HepG2 (cell line): Measurements from ENCODE around the gene CUEDC2. TPM values are rescaled to one million over a fixed set of nuclear protein-coding genes. Genes with fewer than 3 reads are reported as not detected.

Experiments
- ATF4 ChIP-seq, 2 experiments: fragments of 450-650 bp in 1 of 2; sonication (generic) in 1 of 2; formaldehyde crosslinking; IDR thresholded peaks; 2 replicates each; pipeline versions ENCODE4 v1.5.0 to v1.8.0; 2020 to 2022; ENCODE audit warnings: mild to moderate bottlenecking in 1 of 2, missing genetic modification reagents in 1 of 2
- CHCHD3 ChIP-seq: sonication (generic); formaldehyde crosslinking; IDR thresholded peaks from 2 replicates; pipeline ENCODE4 v1.8.0; 2022; ENCODE audit warnings: mild to moderate bottlenecking, missing genetic modification reagents, moderate library complexity
- MTF1 ChIP-seq: sonication (generic); formaldehyde crosslinking; IDR thresholded peaks from 2 replicates; pipeline ENCODE4 v1.5.0; 2020; ENCODE audit warnings: missing genetic modification reagents
- NFE2L1 ChIP-seq: sonication (generic); formaldehyde crosslinking; IDR thresholded peaks from 2 replicates; pipeline ENCODE4 v1.4.0; 2020; ENCODE audit warnings: missing genetic modification reagents, mild to moderate bottlenecking, borderline replicate concordance
- NFIB ChIP-seq: sonication (generic); formaldehyde crosslinking; IDR thresholded peaks from 2 replicates; pipeline ENCODE4 v1.9.0; 2021; ENCODE audit warnings: missing genetic modification reagents, mild to moderate bottlenecking, borderline replicate concordance
- RFX3 ChIP-seq: IDR thresholded peaks from 2 replicates; pipeline ENCODE4 v1.6.1; 2016; ENCODE audit warnings: missing biosample characterization, missing genetic modification reagents
- ZBTB2 ChIP-seq: sonication (generic); formaldehyde crosslinking; IDR thresholded peaks from 2 replicates; pipeline ENCODE4 v1.8.0; 2022; ENCODE audit warnings: low read depth, missing genetic modification reagents
- ZNF17 ChIP-seq: sonication (generic); formaldehyde crosslinking; IDR thresholded peaks from 2 replicates; pipeline ENCODE4 v1.5.0; 2020; ENCODE audit warnings: mild to moderate bottlenecking, missing genetic modification reagents
- ZNF407 ChIP-seq: sonication (generic); formaldehyde crosslinking; IDR thresholded peaks from one replicate; pipeline ENCODE4 v1.5.1; 2020; ENCODE audit warnings: mild to moderate bottlenecking, missing genetic modification reagents; ENCODE audit errors: not compliant biosample characterization
- ZNF646 ChIP-seq: sonication (generic); formaldehyde crosslinking; IDR thresholded peaks from 2 replicates; pipeline ENCODE4 v1.9.0; 2021; ENCODE audit warnings: mild to moderate bottlenecking, missing genetic modification reagents
- polyA plus RNA-seq, 8 experiments: library from polyadenylated mRNA; depleted of rRNA in 3 of 8; stranded (reverse) in 7 of 8; unstranded in 1 of 8; fragments of >200 nt; fragmentation: Illumina TruSeq in 4 of 8; extraction: Trizol in 4 of 8; gene quantifications; 2 replicates each; pipeline versions ENCODE4 v1.2.1 to v1.2.3, GENCODE V29; 2011 to 2016; ENCODE audit warnings: low read depth in 4 of 8, missing spikeins in 1 of 8, mixed read lengths in 1 of 8; ENCODE audit not compliant: insufficient read depth in 1 of 8
- total RNA-seq, 5 experiments: library from RNA; depleted of rRNA; stranded (reverse); fragments of >200 nt; fragmentation: Illumina TruSeq; extraction: Trizol; gene quantifications; 2 replicates each; pipeline ENCODE4 v1.2.3, GENCODE V29; 2016; ENCODE audit warnings: low read depth in 1 of 5

Gene CUEDC2
- total and polyA plus RNA-seq, 2 of the 13 experiments (the other 11 are each of a cell fraction or from before 2014, with no cell fraction given), result 13.1 to 18.4 TPM

GRCh38 chr10:102421757-102422512 is 10.4 kb downstream of the CUEDC2 start (continued):
- peak; percentile 10; the same call in 1 of the 2 replicates for TF ChIP-seq ZBTB2
- TF ChIP-seq NFE2L1 (CRISPR knock-in tag), result 0 out of 2 replicates have a peak, but pooled peaks have one; percentile 53
- TF ChIP-seq RFX3 (CRISPR knock-in tag), result no peak
- TF ChIP-seq MTF1 (CRISPR knock-in tag), result no peak
- TF ChIP-seq ZNF17 (CRISPR knock-in tag), result peak; percentile 63; the same call in 1 of the 2 replicates
- 0 out of 2 replicates have a peak, but pooled peaks have one; percentile 40 for TF ChIP-seq CHCHD3 (CRISPR knock-in tag)
- TF ChIP-seq ATF4 (CRISPR knock-in tag; IDR thresholded peaks at IDR 0.05), result no peak
- TF ChIP-seq ZNF646 (CRISPR knock-in tag), result peak; percentile 10; the same call in 1 of the 2 replicates
- TF ChIP-seq NFIB (CRISPR knock-in tag), result peak; percentile 64; the same call in 1 of the 2 replicates
- TF ChIP-seq ZNF407 (CRISPR knock-in tag), result peak; percentile 32
